ENCODE data around the gene PSEN1.

The PSEN1 gene

DNA sequence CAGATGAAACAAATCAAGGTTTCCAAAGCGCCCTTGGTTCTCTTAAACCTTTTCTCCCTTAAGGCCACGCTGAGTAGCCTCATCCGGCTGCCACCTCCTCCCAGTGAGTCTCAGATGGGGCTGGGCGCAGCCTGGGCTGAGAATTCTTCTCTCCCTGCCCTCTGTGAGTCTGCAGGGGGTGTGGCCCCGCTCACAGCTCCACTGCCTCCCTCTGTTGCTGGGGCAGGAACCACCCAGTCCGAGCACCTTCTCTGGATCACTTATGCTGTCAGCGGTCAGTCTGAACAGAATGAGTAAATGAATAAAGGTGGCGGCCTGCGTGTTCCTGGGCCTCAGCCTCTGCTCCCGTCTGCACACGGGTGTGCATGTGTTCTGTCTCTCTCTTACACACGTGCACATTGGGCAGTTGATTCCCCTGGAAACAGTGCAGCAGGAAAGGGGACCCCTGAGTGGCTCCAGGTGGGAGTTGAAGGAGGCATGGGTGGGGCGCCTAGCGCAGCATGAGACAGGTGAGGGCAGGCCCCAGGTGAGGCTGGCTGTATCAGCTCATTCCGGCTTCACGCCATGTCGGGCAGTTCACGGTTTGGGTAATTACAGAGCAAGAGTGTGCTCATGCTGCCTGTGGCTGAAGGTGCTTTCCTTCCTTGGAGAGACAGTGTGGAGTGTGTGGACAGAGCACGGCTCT is 105.3 kb downstream of the PSEN1 start:
- peaks cover 14% of the 10 kb centered on the region for H3K4me1 ChIP-seq (ENCODE audit: insufficient read depth, low read length)
- H3K9ac ChIP-seq (ENCODE audit: low read length) = no peak overlapping the region
- no peak overlapping the region for H3K27ac ChIP-seq (ENCODE audit: low read depth, low read length)
- H3K36me3 ChIP-seq (ENCODE audit: insufficient read depth, low read length) = no peaks in the 10 kb centered on the region
- no peaks in the 10 kb centered on the region for H3K9me3 ChIP-seq (ENCODE audit: low read length)
- peaks cover 19 to 45% of the 10 kb centered on the region in 2 donors for H3K27me3 ChIP-seq (ENCODE audit: control insufficient read depth in 1 of 2, insufficient read depth in 2 of 2, low read length in 2 of 2)
- no peak overlapping the region for H3K4me3 ChIP-seq (ENCODE audit: low read depth in 1 of 2, low read length in 2 of 2)

- Histone ChIP-seq H3K4me1 (ENCODE audit: insufficient read depth, low read length) (peaks cover 14% of the 10 kb centered on the region), H3K27ac (ENCODE audit: low read depth, low read length) (no peak overlapping the region), H3K36me3 (ENCODE audit: insufficient read depth, low read length) (no peaks in the 10 kb centered on the region), H3K4me3 (ENCODE audit: low read depth in 1 of 2, low read length in 2 of 2) (no peak overlapping the region), H3K9me3 (ENCODE audit: low read length) (no peaks in the 10 kb centered on the region), H3K9ac (ENCODE audit: low read length) (no peak overlapping the region), H3K27me3 (ENCODE audit: control insufficient read depth in 1 of 2, insufficient read depth in 2 of 2, low read length in 2 of 2) (peaks cover 21 to 43% of the 10 kb centered on the region in 2 donors)
These were observed 106.1 kb downstream of the PSEN1 start for GRCh38 chr14:73242357-73242901.

GRCh38 chr14:73243341-73243740 is 107.0 kb downstream of the PSEN1 start:
- Histone ChIP-seq H3K4me3 (ENCODE audit: low read depth in 1 of 2, low read length in 2 of 2) (no peak overlapping the region), H3K9ac (ENCODE audit: low read length) (no peak overlapping the region), H3K27ac (ENCODE audit: low read depth, low read length) (no peak overlapping the region), H3K36me3 (ENCODE audit: insufficient read depth, low read length) (no peaks in the 10 kb centered on the region), H3K9me3 (ENCODE audit: low read length) (no peaks in the 10 kb centered on the region), H3K27me3 (ENCODE audit: control insufficient read depth in 1 of 2, insufficient read depth in 2 of 2, low read length in 2 of 2) (peaks cover 18 to 34% of the 10 kb centered on the region in 2 donors), H3K4me1 (ENCODE audit: insufficient read depth, low read length) (peaks cover 10% of the 10 kb centered on the region)

DNA sequence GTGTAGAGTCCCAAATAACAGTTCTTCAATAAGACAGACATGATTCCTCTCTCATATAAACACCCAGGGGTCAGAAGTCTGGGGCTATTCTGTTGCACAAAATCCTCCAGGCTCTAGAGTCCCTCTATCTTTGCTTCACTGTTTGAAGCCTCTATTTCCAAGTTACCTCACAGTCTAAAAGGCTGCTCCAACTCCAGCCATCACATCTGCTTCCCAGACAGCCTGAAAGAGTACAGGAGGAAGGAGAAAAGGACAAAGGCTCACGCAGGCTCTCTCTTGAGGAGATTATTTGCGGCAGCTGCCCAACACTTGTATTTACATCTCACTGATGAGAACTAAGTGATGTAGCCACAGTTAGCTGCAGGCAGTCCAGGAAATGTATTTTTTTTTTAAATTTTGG is 107.4 kb downstream of the PSEN1 start:
- H3K9ac ChIP-seq (ENCODE audit: low read length) = no peak overlapping the region
- H3K27me3 ChIP-seq (ENCODE audit: control insufficient read depth in 1 of 2, insufficient read depth in 2 of 2, low read length in 2 of 2) = peaks cover 14 to 31% of the 10 kb centered on the region in 2 donors
- no peak overlapping the region for H3K4me3 ChIP-seq (ENCODE audit: low read depth in 1 of 2, low read length in 2 of 2)
- peaks cover 7% of the 10 kb centered on the region for H3K4me1 ChIP-seq (ENCODE audit: insufficient read depth, low read length)
- no peak overlapping the region for H3K27ac ChIP-seq (ENCODE audit: low read depth, low read length)
- H3K9me3 ChIP-seq (ENCODE audit: low read length) = no peaks in the 10 kb centered on the region
- no peaks in the 10 kb centered on the region for H3K36me3 ChIP-seq (ENCODE audit: insufficient read depth, low read length)

- Histone ChIP-seq H3K9me3 (ENCODE audit: low read length) (no peaks in the 10 kb centered on the region), H3K27ac (ENCODE audit: low read depth, low read length) (no peak overlapping the region), H3K4me1 (ENCODE audit: insufficient read depth, low read length) (no peaks in the 10 kb centered on the region), H3K36me3 (ENCODE audit: insufficient read depth, low read length) (no peaks in the 10 kb centered on the region), H3K4me3 (ENCODE audit: low read depth in 1 of 2, low read length in 2 of 2) (no peak overlapping the region), H3K27me3 (ENCODE audit: control insufficient read depth in 1 of 2, insufficient read depth in 2 of 2, low read length in 2 of 2) (peaks cover 5 to 28% of the 10 kb centered on the region in 2 donors), H3K9ac (ENCODE audit: low read length) (no peak overlapping the region)
These were observed 108.4 kb downstream of the PSEN1 start for GRCh38 chr14:73244541-73245290.

DNA sequence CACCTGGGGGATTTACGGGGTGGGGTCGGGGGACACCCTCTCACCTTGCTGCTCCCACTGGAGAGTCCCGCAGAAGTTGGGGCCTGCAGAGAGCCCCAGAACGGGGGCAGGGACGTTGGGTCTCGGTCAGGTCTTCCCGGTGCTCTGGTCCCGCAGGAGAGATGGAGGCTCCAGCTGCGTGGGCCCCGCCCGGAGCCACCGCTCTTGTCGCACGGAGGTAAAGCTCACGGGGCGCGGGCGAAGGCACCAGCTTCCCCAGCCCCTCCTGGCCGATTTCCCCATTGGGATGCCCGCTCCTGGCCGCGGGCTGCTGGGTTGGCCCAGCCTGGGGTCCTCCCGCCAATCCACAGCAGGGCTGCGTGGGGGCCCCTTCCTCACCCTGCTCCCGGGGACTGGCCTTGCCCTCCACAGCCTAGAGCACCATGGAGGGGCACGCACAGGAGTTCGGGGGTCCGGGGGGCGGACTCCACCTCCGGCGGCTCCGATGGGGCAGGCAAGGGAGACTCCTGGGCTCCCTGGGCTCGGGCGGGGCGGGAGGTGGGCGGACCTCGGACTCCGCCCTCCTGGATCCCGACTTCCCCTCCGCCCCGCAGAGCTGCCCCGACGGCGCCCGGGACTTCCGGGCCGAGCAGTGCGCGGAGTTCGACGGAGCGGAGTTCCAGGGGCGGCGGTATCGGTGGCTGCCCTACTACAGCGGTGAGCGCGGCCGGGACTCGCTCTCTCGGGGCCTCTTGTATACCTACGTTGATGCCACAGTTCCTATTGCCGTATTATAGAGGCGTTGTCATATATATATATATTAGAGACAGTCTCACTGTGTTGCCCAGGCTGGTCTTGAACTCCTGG is 109.4 kb downstream of the PSEN1 start:
- H3K9ac ChIP-seq (ENCODE audit: low read length) = no peak overlapping the region
- no peak overlapping the region for H3K27ac ChIP-seq (ENCODE audit: low read depth, low read length)
- no peaks in the 10 kb centered on the region for H3K4me1 ChIP-seq (ENCODE audit: insufficient read depth, low read length)
- no peaks in the 10 kb centered on the region for H3K36me3 ChIP-seq (ENCODE audit: insufficient read depth, low read length)
- H3K4me3 ChIP-seq (ENCODE audit: low read depth in 1 of 2, low read length in 2 of 2) = peak overlapping the region; percentile 32 to 36
- H3K9me3 ChIP-seq (ENCODE audit: low read length) = no peaks in the 10 kb centered on the region
- peaks cover 5 to 28% of the 10 kb centered on the region in 2 donors for H3K27me3 ChIP-seq (ENCODE audit: control insufficient read depth in 1 of 2, insufficient read depth in 2 of 2, low read length in 2 of 2)

- Histone ChIP-seq H3K27me3 (ENCODE audit: control insufficient read depth in 1 of 2, insufficient read depth in 2 of 2, low read length in 2 of 2) (peaks cover 5 to 28% of the 10 kb centered on the region in 2 donors), H3K9ac (ENCODE audit: low read length) (no peak overlapping the region), H3K36me3 (ENCODE audit: insufficient read depth, low read length) (no peaks in the 10 kb centered on the region), H3K4me1 (ENCODE audit: insufficient read depth, low read length) (no peaks in the 10 kb centered on the region), H3K4me3 (ENCODE audit: low read depth in 1 of 2, low read length in 2 of 2) (no peak overlapping the region), H3K27ac (ENCODE audit: low read depth, low read length) (no peak overlapping the region), H3K9me3 (ENCODE audit: low read length) (no peaks in the 10 kb centered on the region)
These were observed 110.3 kb downstream of the PSEN1 start for GRCh38 chr14:73246387-73247150.

DNA sequence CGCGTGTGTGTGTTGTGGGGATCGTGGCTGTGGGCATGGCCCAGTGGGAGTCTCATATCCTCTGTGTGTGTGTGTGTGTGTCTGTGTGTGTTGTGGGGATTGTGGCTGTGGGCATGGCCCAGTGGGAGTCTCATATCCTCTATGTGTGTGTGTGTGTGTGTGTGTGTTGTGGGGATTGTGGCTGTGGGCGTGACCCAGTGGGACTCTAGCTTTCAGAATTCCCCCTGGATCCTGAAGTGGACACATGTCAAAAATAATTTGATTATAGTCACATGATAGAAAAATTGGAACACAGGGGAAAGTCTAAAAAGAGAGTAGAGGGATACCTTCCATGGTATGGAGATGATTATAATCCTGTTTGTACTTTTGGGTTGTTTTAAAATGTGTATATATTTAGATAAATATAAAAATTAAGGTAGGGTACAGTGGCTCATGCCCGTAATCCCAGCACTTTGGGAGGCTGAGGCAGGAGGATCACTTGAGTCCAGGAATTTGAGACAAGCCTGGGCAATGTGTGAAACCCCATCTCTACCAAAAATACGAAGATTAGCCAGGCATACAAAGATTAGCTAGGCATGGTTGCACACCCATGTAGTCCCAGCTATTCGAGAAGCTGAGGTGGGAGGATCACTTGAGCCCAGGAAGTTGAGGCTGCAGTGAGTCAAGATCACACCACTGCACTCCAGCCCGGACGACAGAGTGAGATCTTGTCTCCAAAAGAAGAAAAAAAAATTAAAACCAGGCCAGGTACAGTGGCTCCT is 112.0 kb downstream of the PSEN1 start:
- Histone ChIP-seq H3K36me3 (ENCODE audit: insufficient read depth, low read length) (no peaks in the 10 kb centered on the region), H3K9ac (ENCODE audit: low read length) (no peak overlapping the region), H3K4me1 (ENCODE audit: insufficient read depth, low read length) (no peaks in the 10 kb centered on the region), H3K9me3 (ENCODE audit: low read length) (no peaks in the 10 kb centered on the region), H3K27ac (ENCODE audit: low read depth, low read length) (no peak overlapping the region), H3K27me3 (ENCODE audit: control insufficient read depth in 1 of 2, insufficient read depth in 2 of 2, low read length in 2 of 2) (peaks cover 5 to 28% of the 10 kb centered on the region in 2 donors), H3K4me3 (ENCODE audit: low read depth in 1 of 2, low read length in 2 of 2) (no peak overlapping the region)

DNA sequence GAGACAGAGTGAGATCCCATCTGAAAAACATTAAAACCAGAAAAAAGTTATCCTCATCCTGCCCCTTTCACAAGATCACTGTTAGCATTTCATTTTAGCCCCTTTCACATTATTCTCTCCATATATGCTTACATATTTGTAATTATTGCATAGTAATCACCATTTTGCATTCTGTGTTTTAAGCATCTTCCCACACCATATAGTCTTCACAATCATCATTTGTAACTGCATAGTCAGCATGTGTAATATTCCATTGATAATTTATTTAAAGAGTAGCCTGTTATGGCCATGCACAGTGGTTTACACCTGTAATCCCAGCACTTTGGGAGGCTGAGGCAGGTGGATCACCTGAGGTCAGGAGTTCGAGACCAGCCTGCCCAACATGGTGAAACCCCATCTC is 112.8 kb downstream of the PSEN1 start:
- Histone ChIP-seq H3K27me3 (ENCODE audit: control insufficient read depth in 1 of 2, insufficient read depth in 2 of 2, low read length in 2 of 2) (peaks cover 5 to 26% of the 10 kb centered on the region in 2 donors), H3K4me1 (ENCODE audit: insufficient read depth, low read length) (no peaks in the 10 kb centered on the region), H3K4me3 (ENCODE audit: low read depth in 1 of 2, low read length in 2 of 2) (no peak overlapping the region), H3K27ac (ENCODE audit: low read depth, low read length) (no peak overlapping the region), H3K36me3 (ENCODE audit: insufficient read depth, low read length) (no peaks in the 10 kb centered on the region), H3K9me3 (ENCODE audit: low read length) (no peaks in the 10 kb centered on the region), H3K9ac (ENCODE audit: low read length) (no peak overlapping the region)

DNA sequence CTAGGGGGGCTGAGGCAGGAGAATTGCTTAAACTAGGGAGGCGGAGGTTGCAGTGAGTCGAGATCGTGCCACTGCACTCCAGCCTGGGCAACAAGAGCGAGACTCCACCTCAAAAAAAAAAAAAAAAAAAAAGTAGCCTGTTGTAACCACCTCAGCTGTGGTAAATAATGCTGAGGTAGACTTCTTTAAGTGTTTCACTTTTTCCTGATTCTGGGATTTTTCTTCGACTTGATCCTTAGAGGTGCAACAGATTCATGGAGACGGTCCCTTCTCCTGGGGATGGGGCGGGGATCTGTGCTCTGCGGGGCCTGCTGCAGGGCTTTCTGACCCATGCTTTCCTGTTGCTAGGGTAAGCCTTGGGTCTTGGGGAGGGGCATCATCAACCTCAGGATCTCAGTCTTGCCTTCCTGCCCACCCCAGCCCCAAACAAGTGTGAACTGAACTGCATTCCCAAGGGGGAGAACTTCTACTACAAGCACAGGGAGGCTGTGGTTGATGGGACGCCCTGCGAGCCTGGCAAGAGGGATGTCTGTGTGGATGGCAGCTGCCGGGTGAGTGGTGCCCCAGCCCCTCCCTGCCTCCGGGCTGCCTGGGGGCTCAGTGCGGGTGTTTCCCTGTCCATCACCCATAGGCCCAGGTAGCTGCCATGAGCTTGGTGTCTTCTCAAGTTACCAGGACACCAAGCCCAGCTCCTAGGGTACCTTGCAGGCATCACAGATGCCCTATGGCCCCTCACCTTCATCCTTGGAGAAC is 113.4 kb downstream of the PSEN1 start:
- Histone ChIP-seq H3K27me3 (ENCODE audit: control insufficient read depth in 1 of 2, insufficient read depth in 2 of 2, low read length in 2 of 2) (peaks cover 5 to 20% of the 10 kb centered on the region in 2 donors), H3K9me3 (ENCODE audit: low read length) (no peaks in the 10 kb centered on the region), H3K4me1 (ENCODE audit: insufficient read depth, low read length) (no peaks in the 10 kb centered on the region), H3K9ac (ENCODE audit: low read length) (no peak overlapping the region), H3K27ac (ENCODE audit: low read depth, low read length) (no peak overlapping the region), H3K36me3 (ENCODE audit: insufficient read depth, low read length) (no peaks in the 10 kb centered on the region), H3K4me3 (ENCODE audit: low read depth in 1 of 2, low read length in 2 of 2) (no peak overlapping the region)

Data from muscle layer of colon (tissue), 2 donors.